Activated CD4-positive, alpha-beta T cell treated with anti-CD3 and anti-CD28 coated beads, Interleukin-2, amount 50 U/mL, for 1 hour (primary cell): Measurements from ENCODE around the gene ULK2.
A peak's percentile ranks its signal among the peaks of the same experiment; 100 is the strongest.

Source experiments
- DNase-seq: peaks from one replicate; pipeline ENCODE4 v3.0.0-alpha.2; 2020

Gene ULK2

DNA sequence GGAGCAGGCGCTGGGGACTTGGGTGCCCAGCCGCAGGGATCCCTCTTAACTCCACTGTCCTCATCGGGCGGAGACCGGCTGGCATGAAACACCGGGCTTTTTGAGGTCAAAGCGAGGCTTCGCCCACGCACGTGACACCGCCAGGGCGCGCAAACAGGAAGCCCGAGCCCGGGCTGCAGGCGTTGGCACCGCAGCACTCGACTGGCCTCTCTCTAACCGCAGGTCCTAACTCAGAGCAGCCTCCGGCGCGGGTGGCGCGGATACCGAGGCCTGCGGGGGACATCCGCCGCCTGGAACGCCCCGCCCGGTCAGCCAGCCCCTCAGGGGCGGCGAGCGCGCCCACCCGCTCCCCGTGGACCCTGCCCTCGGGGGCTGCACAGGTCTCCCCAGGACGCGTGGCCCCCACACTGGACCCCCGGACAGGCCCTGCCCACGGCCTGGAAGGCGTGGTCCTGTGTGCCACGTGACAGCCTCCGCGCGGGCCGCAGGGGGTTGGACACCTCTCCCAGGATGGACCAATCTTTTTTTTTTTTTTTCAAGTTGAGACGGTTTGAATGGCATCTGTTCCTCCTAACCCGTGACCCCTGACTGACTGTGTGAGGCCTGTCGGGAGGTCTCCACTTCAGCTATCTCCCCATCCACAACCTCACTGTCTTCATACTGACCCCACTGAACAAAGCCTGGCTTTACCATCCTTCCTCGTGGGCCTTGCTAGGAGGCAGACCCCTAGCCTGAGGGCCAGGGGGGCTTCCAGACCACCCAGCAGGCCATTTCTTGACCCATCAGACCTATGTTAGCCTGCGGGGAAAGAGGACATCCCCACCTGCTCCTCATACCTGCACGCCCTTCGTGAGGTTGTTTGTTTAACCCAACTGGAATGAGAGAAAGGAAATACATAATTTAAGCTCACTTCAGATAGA lies 143.0 kb downstream of the ULK2 start:
- peak; percentile 30 for DNase-seq

DNA sequence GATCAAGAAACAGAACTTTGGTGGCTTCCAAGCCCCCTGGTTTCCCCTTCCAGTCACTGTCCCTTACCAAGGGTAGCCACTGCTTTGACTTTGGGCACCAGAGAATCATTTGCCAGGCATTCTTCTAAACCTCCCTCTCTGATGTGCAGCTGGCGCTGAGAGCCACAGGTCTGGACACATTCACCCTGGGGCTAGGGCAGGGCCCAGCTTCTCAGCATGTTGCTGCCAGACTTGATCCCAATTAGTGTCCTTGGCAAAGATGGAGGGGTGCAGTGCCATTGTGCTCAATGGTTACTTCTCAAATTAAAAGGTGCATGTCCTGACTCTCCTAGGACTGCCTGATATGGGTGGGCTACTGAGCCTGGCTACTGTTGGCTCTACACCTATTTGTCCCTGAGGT lies 143.8 kb downstream of the ULK2 start:
- DNase-seq, result no peak
